NCI-H2107 (cell line): Measurements from ENCODE around the gene BDNF.

ENCODE experiments used
- DNase-seq: peaks from one replicate; lab custom pipeline; 2025; lab: John Stamatoyannopoulos, UW

BDNF gene

DNA sequence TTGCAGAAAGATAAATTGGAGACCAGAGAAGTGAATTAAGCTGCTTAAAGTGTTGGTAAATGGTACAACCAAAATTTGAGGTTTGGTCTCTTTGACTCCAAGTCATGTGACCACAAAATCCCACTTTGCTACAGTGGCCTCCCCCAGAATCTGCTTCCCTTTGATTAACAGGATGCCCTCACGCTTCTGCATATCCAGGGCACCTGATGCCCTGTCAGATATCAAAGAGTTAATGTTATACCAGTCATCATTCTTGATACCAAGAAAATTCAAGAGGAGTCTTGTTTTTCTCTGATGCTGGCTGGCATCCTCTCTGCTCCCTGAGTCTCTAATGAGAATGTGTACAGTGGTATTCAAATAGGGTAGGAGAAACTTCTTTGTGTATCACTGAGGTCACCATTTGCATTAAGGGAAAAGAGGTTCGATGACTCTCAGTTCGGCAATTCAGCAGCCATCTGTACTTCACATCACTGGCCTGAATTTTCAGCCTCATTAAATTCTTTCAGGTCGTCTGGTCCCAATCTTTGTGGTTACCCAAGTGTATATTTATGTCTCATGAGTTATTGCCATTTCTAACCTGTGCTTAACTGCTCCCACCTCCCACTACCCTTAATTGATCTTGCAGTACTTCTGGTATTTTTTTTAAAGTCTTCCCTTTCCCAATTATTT lies 73.9 kb downstream of the BDNF start:
- no peak for DNase-seq

DNA sequence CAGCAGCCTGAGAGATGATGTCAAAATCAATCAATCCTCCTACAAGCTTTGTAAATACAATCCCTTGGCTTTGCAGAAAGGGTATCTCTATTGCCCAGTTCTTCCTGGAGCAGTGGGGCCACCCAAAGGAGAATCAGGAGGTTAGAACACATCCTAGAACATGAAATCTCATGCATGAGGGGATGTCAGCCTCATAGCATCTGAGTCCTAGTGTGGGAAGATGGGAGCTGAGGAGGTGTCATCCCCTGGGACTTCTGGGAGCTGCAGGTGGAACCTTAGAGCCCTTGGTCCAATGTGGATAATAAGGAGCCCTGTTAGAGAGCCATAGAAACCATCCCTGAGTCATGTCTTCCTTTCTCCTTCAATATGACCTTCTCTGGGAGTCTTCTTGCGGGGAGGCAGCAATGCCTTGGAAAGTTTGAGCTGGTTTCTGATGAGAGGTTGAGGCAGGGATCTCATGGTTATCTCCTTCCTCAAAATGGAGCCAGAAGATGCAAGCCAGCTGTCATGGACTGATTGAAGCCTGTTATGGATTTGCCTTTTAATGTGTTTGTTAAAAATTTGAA lies 74.8 kb downstream of the BDNF start:
- no peak for DNase-seq

DNA sequence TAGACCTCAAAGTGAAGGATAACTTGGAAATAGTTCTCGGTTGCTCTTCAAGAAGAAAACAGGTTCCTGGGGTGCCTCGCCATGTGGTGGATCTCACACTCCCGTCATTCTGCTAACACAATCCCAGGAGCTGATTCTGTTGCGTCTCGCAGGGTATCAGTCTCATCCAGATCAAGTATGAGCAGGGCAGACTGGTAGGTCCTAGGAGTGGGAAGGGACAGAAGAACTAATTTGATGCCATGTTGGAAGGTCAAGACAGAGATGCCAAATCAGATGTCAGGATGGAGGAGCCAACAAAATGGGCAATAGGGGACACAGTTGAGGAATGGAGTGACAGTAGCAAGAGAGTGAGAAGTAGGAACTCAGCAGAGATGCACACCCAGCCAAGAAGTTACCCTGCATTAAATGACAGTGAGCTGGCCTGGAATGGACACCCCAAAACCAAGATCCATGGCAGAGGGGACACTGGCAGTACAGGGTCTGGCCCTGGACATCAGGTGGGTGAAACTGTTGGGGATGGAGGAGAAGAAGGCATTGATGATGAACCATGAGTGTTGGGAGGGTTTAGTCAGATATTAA lies 76.2 kb downstream of the BDNF start:
- no peak for DNase-seq

DNA sequence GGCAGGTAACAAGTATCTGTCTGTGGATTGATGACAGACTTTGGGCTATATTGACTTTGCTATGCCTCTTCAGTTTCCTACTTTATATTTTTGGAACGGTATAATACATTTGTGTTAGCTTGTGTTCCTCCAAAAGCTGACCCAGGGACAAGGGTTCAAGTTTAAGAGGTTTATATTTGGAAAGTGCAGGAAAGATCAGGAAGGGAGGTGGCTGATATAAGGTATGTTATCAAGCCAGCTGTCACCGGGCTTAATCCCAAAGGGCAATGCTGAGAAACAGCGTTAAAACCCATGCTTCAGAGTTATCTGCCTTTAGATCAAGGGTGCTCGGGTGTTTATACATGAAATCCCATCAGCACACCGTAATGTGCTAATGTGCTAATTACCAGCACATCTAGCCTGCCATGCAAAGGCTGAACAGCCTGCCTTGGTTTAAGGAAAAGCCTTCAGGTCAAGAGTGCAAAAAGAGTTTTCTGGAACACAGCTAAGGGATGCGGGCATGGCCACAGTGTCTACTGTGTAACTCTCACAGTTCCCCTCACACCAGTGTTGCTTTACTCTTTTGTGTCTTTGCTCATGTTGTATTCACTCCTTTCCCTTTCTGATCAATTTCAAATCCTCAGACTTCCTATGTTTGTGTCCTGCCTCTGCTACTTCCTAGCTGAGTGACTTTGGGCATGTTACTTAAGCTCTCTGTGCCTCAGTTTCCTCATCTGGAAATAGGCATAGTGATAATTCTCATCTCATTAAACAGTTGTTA lies 77.5 kb downstream of the BDNF start:
- DNase-seq: no peak

DNA sequence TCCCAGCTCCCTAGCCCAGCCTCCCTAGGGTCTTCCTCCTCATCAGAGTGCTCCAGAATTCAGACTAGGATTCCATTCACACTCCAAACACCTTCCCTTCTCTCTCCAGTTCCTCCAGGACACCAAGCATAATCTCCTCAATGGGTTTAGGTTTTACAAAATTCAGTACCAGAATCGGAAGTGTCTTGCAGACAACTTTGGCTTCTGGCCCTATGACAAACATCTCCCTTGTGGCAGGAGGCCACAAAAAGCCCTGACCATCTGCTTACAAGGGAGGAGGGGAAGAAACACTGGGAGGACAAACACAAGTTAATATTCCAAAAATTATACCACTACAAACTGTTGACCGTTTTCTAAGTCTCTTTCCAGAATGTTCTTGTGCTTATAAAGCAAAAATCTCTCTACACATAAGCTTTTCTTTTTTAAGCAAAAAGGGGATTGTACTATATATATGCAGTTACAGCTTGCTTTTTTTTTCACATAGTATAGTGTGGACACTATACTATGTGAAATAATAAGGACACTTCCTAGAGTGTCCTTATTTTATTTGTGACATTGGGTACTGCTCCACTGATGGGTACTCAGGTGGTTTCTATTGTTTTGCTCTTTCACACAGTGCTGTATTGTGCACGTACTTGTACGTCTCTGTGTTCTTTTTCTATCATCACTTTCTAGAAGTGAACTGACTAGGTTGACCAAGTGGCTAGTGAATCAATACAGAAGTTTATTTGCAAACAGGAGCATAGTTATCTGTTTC lies 78.7 kb downstream of the BDNF start:
- DNase-seq: no peak

DNA sequence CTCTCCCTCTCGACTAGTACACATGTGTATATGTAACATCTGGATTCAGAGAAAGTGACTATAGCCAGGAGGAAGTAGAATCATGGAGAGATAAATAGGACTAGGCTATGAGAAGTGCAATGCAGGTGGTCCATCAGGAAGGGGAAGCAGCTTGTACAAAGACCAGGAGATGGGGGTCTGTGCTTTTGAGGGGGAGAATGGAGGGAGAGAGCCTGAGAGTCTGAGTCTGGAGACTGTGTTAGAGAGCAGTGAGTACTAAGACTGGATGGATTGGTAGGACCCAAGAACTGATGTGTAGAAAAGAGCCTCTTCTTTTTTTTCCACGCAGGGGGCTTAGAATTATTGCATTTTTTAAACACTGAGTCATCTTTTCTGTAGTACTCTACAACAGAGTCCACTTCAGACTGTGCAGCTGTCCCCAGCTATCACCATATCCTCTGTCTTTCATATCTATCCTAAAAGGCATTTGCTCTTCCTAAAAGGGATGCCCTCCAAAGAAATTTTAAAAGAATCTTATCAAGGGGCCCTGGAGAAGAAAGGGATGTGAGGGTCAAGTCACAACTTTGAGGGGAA lies 80.4 kb downstream of the BDNF start:
- no peak for DNase-seq

DNA sequence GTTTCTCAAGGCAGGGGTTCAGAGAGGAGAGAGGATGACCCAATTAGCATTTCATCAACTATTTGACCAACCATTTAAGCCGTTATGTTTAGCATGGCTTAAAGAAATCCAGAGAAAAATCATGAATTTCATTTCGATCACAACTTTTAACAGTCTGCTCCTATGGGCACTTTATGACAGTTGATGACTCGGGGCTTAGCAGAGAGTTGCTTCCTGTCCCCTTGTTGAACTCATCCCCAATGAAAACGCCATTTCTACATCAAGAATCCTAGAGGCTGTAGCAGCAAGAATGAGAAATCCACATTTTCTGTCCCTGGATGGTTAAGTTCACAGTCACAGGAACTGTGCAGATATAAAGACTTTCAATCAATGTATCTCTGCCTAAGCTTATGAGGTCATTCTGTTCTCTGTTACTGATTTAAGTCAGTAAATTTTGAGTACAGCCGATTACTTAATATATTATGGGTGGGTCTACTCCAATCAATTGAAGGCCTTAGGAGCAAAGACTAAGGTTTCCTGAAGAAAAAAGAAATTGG lies 81.1 kb downstream of the BDNF start:
- no peak for DNase-seq

DNA sequence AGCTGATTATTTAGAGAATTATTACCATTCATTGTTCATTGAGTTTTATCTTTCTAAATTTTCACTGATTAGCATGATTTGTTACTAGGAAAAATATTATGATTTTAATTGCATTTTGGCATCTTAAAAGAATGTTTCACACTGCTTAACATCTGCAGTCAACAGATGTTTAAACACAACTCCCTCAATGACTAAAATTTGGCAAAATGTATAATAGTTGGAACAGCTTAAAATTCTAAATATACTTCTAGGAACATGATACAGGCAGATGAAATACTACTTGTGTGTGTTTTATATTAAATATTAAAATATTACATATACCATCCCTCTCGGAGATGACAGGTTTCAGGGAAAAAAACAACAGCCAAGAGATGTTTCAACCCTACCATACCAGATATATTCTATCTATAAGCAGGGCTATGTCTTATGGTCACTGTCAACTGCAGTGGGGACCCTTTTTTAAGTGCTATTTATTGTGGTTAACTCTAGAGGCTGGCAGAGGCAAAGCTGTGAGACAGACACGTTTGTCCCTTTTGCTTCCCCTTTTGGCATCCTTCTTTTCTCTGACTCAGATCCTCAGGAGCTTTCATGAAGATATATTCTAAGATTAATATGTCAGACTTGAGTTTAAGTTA lies 81.9 kb downstream of the BDNF start:
- no peak for DNase-seq

DNA sequence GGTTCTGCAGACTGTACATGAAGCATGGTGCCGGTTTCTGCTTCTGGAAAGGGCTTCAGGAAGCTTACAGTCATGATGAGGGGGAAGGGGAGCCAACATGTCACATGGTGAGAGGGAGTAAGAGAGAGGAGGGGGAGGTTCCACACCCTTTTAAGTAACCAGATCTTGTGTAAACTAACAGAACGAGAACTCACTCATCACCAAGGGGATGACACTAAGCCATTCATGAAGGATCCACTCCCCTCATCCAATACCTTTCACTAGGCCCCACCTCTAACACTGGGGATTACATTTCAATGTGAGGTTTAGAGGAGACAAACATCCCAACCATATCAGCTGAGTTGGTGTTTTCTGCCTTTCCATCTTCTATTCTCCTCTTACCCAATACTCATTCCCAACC lies 83.5 kb downstream of the BDNF start:
- no peak for DNase-seq

DNA sequence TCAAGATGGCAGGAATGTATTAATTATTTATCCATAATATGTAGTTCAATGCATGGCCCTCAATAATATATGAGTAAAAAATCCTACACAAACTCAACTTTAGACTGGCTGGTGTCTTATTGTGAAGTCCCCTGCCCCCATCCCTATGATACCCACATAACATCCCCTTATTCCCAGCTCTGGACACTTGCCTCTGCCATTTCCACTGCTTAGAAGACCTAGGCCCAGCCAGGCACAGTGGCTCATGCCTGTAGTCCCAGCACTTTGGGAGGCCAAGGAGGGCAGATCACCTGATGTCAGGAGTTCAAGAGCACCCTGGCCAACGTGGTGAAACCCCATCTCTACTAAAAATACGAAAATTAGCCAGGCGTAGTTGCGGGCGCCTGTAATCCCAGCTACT lies 84.4 kb downstream of the BDNF start:
- DNase-seq: no peak

DNA sequence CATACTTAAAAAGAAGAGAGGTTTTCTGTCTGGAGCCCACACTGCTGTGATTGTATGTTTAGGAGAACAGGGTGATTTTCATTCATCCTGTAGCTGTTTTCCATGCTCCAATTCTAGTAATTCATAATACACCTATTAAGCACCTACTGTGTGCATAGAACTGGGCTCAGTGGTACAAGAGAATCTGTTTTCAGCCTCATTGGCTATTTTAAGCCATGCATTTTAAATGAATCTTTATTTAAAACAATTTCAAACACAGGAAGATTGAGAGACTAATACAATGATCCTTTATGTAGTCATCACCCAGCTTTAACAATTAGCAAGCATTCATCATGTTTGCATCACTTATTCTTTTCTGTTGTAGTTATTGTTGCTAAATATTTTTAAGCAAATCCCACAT lies 86.2 kb downstream of the BDNF start:
- DNase-seq: no peak

DNA sequence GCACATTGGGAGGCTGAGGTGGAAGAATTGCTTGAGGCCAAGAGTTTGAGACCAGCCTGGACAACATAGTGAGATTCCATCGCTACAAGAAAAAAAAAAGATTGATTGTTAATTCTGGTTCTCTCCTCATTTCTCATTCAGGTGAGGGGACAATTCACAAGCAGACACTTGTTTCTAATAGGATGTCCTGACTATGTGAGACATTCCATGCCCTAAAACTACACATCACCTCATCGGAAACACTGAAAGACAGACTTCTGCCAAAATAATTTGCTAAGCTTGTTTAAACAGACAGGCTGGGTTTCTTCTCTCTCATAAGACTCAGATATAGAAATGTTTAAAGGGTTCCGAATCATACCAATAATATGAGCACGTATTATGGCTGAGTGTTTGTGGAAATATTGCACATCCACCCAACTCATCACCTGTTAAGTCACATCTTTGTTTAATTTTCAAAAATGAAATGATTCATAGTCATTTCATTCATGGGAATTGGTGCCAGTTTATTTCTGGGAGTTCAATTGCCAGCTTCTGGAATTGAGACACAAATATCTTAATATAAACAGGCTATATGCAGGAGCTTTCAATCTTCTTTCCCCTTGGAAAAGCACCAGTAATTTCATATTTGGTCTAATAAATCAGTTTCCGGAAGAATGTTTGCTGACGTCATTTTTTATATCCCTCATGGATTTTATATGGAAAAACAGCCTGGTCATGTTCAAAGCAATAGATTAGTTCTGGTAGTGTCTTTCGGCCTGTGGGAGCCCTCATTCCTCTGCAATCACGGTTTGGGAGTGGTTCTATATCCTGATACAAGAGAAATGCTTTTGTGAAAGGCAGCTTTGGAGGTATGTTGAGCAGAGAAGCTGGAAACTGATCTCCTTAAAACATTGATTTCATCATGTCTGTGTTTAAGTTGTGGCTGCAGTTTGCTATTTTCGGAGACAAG lies 87.0 kb downstream of the BDNF start:
- no peak for DNase-seq

DNA sequence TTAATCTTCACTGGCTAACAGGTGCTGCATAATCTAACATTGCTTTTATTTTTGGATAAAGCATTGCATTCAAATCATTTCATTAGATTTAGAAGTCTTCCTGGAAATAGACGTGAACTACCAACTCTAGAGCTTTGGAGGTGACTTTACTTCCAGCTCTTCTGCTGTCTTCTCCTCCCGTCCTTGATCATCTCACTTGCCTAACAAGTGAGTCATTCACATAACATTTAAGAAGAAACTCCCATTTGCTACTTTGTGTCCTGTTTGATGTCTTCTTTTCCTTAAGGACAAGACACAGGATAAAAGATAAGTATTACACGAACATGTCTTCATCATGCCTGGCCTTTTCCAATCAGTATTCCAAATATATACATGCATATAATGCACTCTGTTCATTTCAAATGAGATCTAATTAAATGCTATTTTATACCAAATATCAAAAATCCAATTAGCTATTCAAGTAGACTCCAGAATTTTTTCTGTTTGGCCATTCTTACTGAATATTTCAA lies 88.3 kb downstream of the BDNF start:
- DNase-seq: no peak

DNA sequence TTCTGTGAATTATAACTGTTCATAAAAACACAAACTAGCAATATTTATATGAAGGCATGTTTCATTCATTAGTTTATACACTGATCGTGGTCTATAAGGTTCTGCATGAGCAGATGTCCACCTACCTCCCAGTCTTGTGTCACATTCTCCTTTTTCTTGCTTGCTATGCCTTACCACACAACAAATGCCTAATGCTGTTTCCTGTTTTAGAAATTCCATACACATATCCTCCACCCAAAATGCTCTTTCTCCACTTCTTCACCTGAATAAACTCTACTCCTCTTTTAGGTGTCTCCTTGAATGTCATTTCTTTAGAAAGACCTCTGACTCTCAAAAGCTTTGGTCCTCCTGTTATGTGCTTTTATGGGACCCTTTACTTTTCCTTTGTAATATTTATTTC lies 88.9 kb downstream of the BDNF start:
- no peak for DNase-seq

DNA sequence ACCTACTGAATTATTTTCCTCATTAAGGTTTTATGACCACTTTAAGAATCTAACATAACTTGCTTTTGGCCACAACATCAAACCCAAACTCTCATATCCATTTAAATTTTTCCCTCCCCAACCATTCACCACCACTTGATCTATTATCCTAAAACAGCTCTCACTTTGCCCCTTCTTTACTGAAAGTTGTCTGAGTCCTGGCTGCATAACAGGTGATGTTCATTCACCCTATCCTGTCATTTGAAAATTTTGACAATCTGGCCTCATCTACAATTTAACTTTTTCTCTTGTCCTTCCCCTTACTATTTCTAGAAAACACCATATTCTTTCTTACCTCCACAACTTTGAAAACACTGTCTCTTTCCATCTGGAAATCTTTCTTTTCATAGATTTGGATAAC lies 89.3 kb downstream of the BDNF start:
- no peak for DNase-seq

DNA sequence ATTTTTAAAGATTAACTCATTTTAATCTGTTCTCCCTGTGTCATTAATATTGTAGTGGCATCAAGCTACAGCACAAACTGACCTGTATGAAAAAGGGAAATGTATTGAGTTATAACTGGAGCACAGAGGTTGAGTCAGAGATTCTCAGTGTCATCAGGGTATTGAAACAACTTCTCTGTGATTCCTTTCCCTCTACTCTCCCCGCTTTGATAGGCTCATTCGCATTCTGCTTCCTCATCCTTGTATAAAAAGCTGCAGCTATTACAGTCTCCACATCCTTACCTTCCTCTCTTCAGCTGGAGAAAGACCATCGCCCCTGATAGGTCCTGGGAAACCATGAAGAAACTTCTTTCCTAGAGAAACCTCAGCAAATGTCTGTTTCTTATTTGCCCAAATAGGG lies 90.0 kb downstream of the BDNF start:
- no peak for DNase-seq

DNA sequence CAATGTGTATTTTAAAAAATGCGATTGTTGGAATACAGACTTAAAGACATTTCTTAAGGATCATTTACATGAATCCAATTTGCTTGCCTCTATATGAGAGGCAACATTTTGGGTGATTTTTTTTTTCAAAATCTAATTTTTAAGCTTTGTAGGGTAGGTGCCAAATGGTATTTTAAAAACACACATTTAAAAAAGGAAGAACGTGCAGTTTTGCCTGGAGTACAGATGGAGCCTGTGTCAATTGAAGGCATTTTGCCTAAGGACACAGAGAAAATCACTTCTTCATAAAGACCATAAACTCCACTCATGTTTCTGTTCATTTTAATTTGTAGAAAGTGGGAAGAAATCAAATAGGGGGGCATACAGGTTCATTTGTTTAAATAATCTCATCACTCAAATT lies 91.3 kb downstream of the BDNF start:
- DNase-seq: no peak

DNA sequence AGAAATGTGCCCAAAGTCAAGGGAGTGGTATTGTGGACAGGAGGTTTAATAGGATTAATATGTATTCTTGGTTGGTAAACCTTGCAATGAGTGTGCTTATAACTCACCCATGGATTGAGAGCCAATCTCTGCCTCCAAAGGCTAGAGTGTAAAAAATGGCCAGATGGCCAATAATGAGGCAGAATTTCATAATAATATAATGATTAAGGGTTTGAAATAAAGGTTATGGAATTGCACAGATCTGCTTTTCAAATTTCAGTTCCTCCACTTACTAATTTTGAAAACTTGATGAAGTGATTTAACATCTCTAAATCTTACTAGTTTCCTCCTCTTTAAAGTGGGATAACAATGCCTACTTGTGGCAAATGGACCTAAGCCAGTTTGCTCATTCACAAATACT lies 94.8 kb downstream of the BDNF start:
- no peak for DNase-seq
